ENCODE results near the gene HHATL.

HHATL gene

GRCh38 chr3:42746455-42747450 is 44.2 kb upstream of the HHATL start:
- TF ChIP-seq CTCF (IDR thresholded peaks at IDR 0.05; ENCODE audit: low read depth, low read length): no peak

GRCh38 chr3:42745776-42746454 is 43.3 kb upstream of the HHATL start:
- no peak overlapping the region for H3K4me3 ChIP-seq (ENCODE audit: low read depth, low read length)
- no peak for TF ChIP-seq CTCF (IDR thresholded peaks at IDR 0.05; ENCODE audit: low read depth, low read length)

More at GRCh38 chr3:42746455-42747450, 44.2 kb upstream of the HHATL start:
- H3K4me3 ChIP-seq (ENCODE audit: low read depth, low read length): no peak overlapping the region

GRCh38 chr3:42745291-42745745 is 42.7 kb upstream of the HHATL start:
- no peak overlapping the region for H3K4me3 ChIP-seq (ENCODE audit: low read depth, low read length)

GRCh38 chr3:42743204-42743995 is 40.8 kb upstream of the HHATL start:
- TF ChIP-seq CTCF (IDR thresholded peaks at IDR 0.05; ENCODE audit: low read depth, low read length): no peak
- H3K4me3 ChIP-seq (ENCODE audit: low read depth, low read length): no peak overlapping the region

More at GRCh38 chr3:42745291-42745745, 42.7 kb upstream of the HHATL start:
- no peak for TF ChIP-seq CTCF (IDR thresholded peaks at IDR 0.05; ENCODE audit: low read depth, low read length)

GRCh38 chr3:42742688-42743087 is 40.1 kb upstream of the HHATL start:
- H3K4me3 ChIP-seq (ENCODE audit: low read depth, low read length): no peak overlapping the region
- TF ChIP-seq CTCF (IDR thresholded peaks at IDR 0.05; ENCODE audit: low read depth, low read length): no peak

GRCh38 chr3:42742259-42742658 is 39.7 kb upstream of the HHATL start:
- H3K4me3 ChIP-seq (ENCODE audit: low read depth, low read length): no peak overlapping the region
- no peak for TF ChIP-seq CTCF (IDR thresholded peaks at IDR 0.05; ENCODE audit: low read depth, low read length)
